Stimulated activated CD8-positive, alpha-beta memory T cell treated with anti-CD3 and anti-CD28 coated beads, Interleukin-4, amount 100 ng/mL, for 1 hour (primary cell): ENCODE measurements around the gene NEB.
"Not testable (repeated sequence)": the region's sequence is repeated elsewhere in the genome, so short reads cannot be mapped to it uniquely, and the experiment has no call there.

ENCODE experiments used
- DNase-seq, 2 donors: peaks; one replicate each; pipeline ENCODE4 v3.0.0-alpha.2; 2020; ENCODE audit warnings: low read depth in 2 of 2, low spot score in 1 of 2

The NEB gene

DNA sequence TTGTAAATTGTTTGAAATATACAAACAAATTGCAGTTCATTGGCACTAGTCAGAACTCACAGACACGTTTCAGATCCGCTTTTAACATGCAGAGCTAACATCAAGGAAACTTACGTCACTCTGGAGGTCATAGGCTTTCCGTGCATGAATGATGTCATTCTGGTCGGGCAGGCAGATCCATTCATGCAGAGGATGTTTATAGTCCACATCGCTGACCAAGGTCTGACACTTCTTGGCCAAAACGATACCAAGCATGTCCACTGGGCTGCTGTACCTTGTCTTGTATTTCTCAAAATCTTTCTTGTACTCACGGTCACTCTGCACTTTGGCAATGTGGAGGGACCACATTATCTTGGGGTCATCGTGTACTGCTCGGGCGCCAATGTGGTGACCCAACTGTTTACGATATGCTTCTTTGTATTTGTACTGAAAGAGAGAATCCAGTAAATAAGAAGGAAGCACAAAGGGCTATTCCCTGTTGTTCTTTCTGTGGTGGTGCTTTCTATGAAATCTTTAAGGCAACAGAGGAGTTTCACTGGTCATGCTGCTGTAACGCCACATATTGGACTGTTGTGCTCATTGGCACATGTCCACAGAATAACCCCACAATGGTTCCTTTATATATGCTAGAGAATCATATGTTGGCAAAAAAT is 114.8 kb downstream of the NEB start:
- no peak for DNase-seq

- DNase-seq: no peak
Measured at GRCh38 chr2:151616760-151617339, 117.4 kb downstream of the NEB start.

GRCh38 chr2:151614606-151615306 is 119.5 kb downstream of the NEB start:
- DNase-seq: no peak

GRCh38 chr2:151614159-151614558 is 120.1 kb downstream of the NEB start:
- DNase-seq: no peak

DNA sequence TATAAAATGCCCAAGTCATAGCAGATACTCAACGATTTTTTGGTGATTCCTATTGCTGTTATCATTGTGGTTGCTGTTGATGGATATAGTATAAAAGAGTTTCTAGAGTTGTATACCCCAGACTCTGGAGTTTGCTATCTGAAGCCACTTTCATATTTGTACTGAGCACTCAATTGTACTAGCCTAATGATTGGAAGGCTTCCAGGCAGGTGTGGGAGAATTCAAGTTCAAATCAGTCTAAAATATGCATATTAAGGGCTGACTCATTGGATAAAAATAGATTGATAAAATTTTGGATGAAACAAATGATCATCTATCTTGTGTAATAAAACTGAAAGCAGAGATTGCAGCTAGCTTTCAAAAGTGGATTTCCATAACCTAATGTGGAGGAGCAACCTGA is 122.9 kb downstream of the NEB start:
- no peak for DNase-seq

DNA sequence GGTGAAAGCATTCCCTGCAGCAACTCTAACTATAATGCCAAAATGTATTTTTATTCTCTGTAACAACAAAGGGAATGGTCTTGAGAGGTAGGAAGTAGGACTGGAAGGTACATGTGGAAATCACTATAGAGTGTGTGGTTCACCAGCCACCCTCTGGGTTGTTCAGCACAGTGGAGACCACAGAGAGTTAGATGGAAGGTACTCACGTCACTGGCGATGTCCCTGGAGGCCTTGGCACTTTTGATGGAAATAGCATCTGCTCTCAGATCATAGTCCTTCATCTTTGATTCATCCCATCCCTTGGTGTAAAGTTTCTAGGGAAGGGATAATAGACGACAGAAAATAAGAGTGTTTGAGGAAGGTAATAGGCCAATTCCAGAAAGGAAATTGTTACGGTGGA is 124.0 kb downstream of the NEB start:
- no peak for DNase-seq

- DNase-seq: no peak
Measured at GRCh38 chr2:151609705-151610104, 124.6 kb downstream of the NEB start.

DNA sequence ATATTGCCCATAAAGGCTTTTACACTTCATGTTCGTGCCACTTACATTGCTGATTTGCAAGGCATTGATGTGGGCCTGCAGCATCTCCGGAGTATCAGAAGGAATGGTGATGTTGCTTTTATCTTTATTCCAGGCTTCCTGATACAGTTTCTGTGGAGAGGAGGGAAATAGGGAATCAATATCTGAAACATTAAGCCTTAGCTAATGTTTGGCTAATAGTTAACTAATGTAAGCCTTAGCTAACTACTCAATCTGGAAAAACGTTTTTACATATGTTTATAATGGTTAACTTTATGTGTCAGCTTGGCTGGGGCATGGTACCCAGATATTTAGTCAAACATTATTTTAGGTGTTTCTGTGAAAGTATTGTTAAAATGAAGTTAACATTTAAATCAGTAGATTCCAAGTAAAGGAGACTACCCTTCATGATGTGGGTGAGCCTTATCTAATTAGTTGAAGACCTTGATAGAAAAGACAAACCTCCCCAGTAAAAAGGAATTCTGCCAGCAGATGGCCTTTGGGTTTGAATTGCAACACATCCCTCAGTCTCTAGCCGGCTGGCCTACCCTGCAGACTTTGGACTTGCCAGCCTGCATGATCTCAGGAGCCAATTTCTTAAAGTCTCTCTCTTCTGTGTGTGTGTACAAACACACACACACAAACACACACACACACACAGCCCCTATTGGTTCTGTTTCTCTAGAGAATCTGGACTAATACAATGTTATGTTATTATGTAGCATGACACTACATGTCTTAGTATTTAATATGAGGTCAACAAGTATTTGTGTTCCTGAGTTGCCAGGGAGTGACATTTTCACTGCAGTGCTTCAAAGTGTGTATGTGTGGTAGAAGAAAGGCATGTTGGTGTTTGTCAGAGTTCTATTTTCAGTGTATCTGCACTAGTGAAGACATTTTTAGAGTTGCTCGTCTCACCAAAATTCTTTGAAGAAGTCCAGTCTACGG is 126.5 kb downstream of the NEB start:
- not testable (repeated sequence) for DNase-seq

DNA sequence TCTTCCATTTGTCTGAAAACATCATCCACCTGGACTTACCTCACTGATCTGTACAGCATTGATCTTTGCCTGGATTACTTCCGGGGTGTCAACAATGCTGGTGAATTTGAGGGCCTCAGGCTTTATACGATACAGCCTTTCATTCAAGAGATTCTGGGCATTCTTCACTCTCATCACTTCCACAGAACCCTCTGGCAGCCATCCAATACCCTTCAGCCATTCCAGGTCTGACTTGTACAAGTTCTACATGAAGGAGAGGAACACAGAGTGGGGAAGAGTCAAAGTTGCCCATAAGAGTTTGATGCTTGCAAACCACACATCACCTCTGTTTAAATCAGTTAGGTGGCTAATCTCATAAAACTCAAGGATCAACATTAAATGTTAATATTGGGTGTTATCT is 130.7 kb downstream of the NEB start:
- DNase-seq: not testable (repeated sequence)

- not testable (repeated sequence) for DNase-seq
Measured at GRCh38 chr2:151602402-151602801, 131.9 kb downstream of the NEB start.

DNA sequence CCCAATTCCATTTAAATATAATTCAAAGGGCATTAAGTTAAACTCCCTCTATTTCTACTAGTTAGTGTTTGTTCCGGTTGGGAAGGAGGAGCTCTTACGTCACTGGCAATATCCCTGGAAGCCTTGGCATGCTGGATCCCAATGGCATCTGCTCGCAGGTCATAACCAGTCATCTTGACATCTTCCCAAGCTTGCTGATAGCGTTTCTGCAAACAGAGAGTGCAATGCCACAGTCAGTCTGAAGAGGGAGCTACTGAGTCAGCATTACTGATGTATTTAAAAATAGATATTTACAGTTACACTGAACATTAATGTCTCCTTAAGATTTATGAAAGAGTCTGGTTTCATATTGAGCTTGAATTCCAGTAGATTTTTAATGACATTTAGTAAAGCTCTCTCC is 132.5 kb downstream of the NEB start:
- not testable (repeated sequence) for DNase-seq

- DNase-seq: not testable (repeated sequence)
Measured at GRCh38 chr2:151596903-151597608, 137.2 kb downstream of the NEB start.

GRCh38 chr2:151591908-151592255 is 142.4 kb downstream of the NEB start:
- not testable (repeated sequence) for DNase-seq

DNA sequence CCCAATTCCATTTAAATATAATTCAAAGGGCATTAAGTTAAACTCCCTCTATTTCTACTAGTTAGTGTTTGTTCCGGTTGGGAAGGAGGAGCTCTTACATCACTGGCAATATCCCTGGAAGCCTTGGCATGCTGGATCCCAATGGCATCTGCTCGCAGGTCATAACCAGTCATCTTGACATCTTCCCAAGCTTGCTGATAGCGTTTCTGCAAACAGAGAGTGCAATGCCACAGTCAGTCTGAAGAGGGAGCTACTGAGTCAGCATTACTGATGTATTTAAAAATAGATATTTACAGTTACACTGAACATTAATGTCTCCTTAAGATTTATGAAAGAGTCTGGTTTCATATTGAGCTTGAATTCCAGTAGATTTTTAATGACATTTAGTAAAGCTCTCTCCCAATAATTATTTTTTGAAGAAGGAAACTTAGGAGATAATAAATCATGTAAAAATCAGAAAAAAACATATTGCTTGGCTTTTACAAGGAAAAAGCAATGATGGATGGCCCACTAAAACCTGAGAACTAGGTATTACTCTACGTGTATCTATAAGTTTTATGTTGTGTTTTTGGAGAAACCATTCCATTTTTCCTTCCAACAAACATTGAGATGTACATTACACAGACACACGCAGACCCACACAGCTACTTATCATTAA is 142.9 kb downstream of the NEB start:
- not testable (repeated sequence) for DNase-seq

DNA sequence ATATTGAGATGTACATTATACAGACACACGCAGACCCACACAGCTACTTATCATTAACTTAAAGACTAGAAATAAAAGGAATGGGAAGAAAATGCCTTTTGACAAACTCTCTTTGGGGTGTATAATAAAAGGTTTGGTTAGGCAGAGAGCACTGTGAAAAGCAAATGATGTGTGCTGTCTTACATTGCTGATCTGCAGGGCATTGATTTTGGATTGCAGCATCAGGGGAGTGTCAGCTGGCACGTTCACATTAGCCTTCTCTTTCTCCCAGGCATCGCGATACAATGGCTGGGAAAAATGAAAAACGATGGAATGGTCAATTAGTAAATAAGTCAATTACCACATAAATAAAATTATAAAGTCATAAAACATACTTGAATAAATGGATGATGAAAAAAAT is 153.0 kb downstream of the NEB start:
- not testable (repeated sequence) for DNase-seq

DNA sequence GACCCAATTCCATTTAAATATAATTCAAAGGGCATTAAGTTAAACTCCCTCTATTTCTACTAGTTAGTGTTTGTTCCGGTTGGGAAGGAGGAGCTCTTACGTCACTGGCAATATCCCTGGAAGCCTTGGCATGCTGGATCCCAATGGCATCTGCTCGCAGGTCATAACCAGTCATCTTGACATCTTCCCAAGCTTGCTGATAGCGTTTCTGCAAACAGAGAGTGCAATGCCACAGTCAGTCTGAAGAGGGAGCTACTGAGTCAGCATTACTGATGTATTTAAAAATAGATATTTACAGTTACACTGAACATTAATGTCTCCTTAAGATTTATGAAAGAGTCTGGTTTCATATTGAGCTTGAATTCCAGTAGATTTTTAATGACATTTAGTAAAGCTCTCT is 153.6 kb downstream of the NEB start:
- DNase-seq: not testable (repeated sequence)

DNA sequence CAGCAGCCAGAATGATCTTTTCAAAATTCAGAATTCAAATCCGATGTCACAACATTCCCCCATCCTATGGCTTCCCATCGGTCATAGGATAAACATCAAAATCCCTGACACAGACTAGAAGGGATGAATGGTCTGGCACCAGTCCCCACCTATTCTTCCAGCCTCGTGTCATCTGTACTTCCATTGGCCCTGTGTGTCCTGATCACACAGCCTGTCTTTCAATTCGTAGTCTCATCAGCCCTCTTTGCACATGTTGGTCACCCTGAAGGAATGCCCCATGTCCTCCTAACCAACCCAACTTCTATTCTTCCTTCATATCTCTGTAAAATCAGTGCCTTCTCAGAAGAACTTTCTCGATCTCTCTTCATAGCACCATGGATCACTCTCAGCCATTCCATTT is 157.2 kb downstream of the NEB start:
- no peak for DNase-seq

DNA sequence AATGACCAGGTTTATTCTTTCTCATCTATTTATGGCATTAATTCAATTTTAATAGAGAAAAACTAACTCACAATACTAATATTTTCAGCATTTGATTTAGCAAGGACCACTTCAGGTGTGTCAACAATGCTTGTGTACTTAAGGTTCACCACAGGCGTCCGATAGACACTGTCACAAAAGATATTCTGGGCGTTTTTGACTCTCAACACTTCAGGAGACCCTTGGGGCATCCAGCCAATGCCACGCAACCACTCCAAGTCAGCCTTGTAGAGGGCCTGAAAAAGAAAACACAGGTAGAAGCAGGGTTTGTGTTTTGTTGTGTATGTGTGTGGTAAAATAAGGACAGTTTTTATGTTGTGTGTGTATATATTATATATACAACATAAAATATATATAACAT is 158.2 kb downstream of the NEB start:
- DNase-seq: no peak

DNA sequence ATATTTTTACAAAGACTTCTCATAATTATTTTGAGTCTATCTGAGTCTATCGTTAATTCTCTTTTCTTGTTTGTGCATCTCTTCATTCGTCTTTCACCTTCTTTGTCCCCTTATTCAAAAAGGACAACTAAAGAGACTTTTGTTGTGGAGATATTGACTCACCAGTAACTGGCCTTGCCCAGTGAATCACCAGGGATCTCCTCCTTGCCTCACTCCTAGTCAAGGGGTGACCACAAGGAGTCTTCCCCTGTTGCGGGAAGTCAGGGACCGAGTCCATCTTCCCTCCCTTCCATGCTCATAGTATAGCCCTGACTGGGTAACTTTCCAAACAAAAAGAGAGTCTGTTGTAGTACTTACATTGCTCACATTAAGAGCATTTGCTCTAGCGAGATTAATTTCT is 158.9 kb downstream of the NEB start:
- no peak for DNase-seq

DNA sequence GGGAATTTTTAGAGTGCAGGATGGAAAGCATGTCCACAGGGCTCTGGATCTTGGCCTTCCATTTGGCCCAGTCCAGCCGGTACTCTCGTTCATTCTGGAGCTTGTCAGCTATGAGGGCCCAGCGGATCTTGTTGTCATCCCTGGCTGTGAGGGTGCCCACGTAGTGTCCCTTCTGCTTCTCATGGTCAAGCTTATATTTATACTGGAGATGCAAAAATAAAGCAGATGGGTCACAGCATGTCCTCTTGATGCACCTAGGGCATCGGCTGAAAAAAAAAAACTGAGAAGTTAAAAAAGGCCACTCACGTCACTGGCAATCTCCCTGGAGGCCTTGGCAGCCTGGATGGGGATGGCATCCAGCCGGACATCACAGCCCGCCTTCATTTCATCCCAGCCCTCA is 164.1 kb downstream of the NEB start:
- DNase-seq: no peak
